Activated CD4-positive, alpha-beta memory T cell treated with anti-CD3 and anti-CD28 coated beads for 36 hours (primary cell): ENCODE measurements around the gene PBX3. TPM values are rescaled to one million over a fixed set of nuclear protein-coding genes. Genes with fewer than 3 reads are reported as not detected.

ENCODE experiments used
- CTCF ChIA-PET: fragments of 350-600 bp; sonication (Branson Sonifier 250); formaldehyde crosslinking; loops from one replicate; lab custom pipeline; 2021; ENCODE audit warnings: antibody characterized with exemption, inconsistent platforms; lab: Charles Lee
- POLR2A ChIA-PET: fragments of 350-600 bp; sonication (Branson Sonifier 250); formaldehyde crosslinking; loops from one replicate; lab custom pipeline; 2021; ENCODE audit warnings: antibody characterized with exemption; lab: Charles Lee
- DNase-seq: peaks from one replicate; pipeline ENCODE4 v3.0.0-alpha.2; 2020
- H3K27ac Mint-ChIP-seq: one replicate; pipeline ENCODE4 v1.8.0; 2021; ENCODE audit warnings: mixed read lengths
- H3K27me3 Mint-ChIP-seq: one replicate; pipeline ENCODE4 v1.8.0; 2021; ENCODE audit warnings: mixed read lengths
- H3K36me3 Mint-ChIP-seq: one replicate; pipeline ENCODE4 v1.8.0; 2021; ENCODE audit warnings: mixed read lengths
- H3K4me1 Mint-ChIP-seq: one replicate; pipeline ENCODE4 v1.8.0; 2021; ENCODE audit warnings: low read depth, mixed read lengths
- H3K4me3 Mint-ChIP-seq: one replicate; pipeline ENCODE4 v1.8.0; 2021; ENCODE audit warnings: mild to moderate bottlenecking, mixed read lengths
- H3K9me3 Mint-ChIP-seq: one replicate; pipeline ENCODE4 v1.8.0; 2021; ENCODE audit warnings: mixed read lengths
- intact Hi-C: fragments of 100-400 bp; cut with micrococcal nuclease; formaldehyde crosslinking; loops from one replicate; pipeline ENCODE4 v1.15.1; 2023
- total RNA-seq, 2 experiments: library from RNA; stranded (reverse); gene quantifications; one replicate each; pipeline ENCODE4 v1.2.3, GENCODE V29; 2021

Gene PBX3
- total RNA-seq, 2 experiments from 2014 or later: 11.9 to 12.7 TPM

DNA sequence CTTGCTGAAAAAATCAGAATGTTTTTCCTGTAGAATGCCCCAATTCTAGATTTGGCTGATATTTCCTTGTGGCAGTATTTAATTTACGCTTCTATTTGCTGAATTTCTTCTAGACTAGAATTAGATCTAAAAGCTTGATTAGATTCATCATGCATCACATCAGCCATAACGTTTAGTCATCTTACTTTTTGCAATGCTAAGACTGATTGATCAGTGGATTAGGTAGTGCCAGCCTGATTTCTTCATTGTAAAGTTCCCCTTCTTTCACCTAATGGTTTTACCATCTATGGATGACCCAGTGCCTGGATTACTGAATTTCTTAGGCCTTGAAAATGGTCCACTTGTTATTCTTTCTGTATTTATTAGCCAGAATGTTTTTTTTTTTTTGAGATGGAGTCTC is 83.9 kb downstream of the PBX3 start:
- DNase-seq: no peak
- CTCF ChIA-PET: interaction anchor here (0.7 to 1.9 kb wide), 2 partner anchors 12 to 423 kb away, joined by 4 read pairs; no protein-coding TSS in a partner anchor
- intact Hi-C loops: no loop called here
- no peak overlapping the region for H3K4me3 Mint-ChIP-seq
- H3K27ac Mint-ChIP-seq: no peak overlapping the region
- no peaks in the 10 kb centered on the region for H3K27me3 Mint-ChIP-seq
- POLR2A ChIA-PET: no interaction called here
- no peaks in the 10 kb centered on the region for H3K36me3 Mint-ChIP-seq
- peaks cover 16% of the 10 kb centered on the region for H3K4me1 Mint-ChIP-seq
- no peaks in the 10 kb centered on the region for H3K9me3 Mint-ChIP-seq

- no peaks in the 10 kb centered on the region for H3K9me3 Mint-ChIP-seq
- no peak overlapping the region for H3K27ac Mint-ChIP-seq
- no peak overlapping the region for H3K4me3 Mint-ChIP-seq
- no peaks in the 10 kb centered on the region for H3K27me3 Mint-ChIP-seq
- DNase-seq: no peak
- peaks cover 16% of the 10 kb centered on the region for H3K4me1 Mint-ChIP-seq
- POLR2A ChIA-PET: no interaction called here
- intact Hi-C loops: no loop called here
- CTCF ChIA-PET: interaction anchor here (0.7 to 0.8 kb wide), 2 partner anchors 11 to 12 kb away, joined by 3 to 4 read pairs; no protein-coding TSS in a partner anchor
- no peaks in the 10 kb centered on the region for H3K36me3 Mint-ChIP-seq
Measured at GRCh38 chr9:125831616-125832015, 84.4 kb downstream of the PBX3 start.

DNA sequence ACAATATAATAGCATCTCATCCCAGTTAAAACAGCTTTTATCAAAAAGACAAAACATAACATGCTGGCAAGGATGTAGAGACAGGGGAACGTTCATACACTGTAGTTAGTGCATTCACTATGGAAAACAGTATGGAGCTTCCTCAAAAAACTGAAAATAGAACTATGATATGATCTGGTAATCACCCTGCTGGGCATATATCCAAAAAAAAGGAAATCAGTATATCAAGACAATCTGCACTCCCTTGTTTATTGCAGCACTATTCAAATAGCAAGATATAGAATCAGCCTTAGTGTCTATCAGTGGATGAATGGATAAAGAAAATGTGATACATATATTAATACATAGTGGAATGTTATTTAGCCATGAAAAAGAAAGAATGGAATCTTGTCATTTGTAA is 88.5 kb downstream of the PBX3 start:
- Mint-ChIP-seq H3K27ac (no peak overlapping the region), H3K27me3 (no peaks in the 10 kb centered on the region), H3K4me1 (peaks cover 5% of the 10 kb centered on the region), H3K4me3 (no peak overlapping the region), H3K9me3 (no peaks in the 10 kb centered on the region), H3K36me3 (no peaks in the 10 kb centered on the region)
- intact Hi-C loops: no loop called here
- ChIA-PET CTCF (no interaction called here), POLR2A (no interaction called here)
- no peak for DNase-seq

DNA sequence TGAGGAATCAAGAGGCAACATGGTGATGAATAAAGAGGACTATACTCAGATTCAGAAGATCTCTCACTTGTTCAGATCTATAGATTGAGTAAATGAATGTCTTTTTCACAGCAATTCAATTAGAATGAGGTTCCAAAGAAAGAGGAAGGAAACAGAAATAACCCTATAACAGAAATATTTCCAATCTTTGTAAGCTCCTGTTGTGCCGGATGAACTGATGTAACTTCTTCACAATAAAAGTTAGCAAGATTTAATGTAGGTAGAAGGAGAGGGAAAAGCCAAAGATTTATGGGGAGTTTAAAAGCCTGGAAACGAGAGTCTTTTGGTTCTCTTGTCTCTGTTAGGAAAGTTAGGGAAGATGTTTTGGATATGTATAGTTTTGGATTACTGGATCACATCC is 92.1 kb downstream of the PBX3 start:
- CTCF ChIA-PET: no interaction called here
- POLR2A ChIA-PET: no interaction called here
- Mint-ChIP-seq H3K4me3 (no peak overlapping the region), H3K9me3 (no peaks in the 10 kb centered on the region), H3K27me3 (no peaks in the 10 kb centered on the region), H3K4me1 (peaks cover 5% of the 10 kb centered on the region), H3K36me3 (no peaks in the 10 kb centered on the region), H3K27ac (no peak overlapping the region)
- DNase-seq: no peak
- intact Hi-C loops: no loop called here

DNA sequence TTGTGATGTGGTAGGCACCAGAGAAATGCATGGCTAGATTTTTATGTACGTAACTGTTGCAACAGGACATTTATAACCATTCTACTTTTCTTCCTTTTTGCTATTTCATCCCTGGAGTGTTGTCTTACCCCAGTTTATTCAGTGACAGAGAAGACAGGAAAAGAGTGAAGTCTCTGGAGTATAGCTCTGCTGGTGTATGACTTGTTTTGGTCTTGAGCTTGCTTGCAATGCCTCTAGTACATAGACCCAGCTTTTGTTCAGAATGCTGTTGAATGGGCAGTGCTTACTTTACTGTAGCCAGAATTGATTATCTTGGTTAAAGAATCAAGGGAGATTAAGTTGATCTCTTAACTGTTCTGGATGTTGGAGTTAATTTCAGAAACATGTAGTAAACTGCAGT is 94.3 kb downstream of the PBX3 start:
- Mint-ChIP-seq H3K4me1 (peaks cover 5% of the 10 kb centered on the region), H3K27me3 (no peaks in the 10 kb centered on the region), H3K4me3 (no peak overlapping the region), H3K9me3 (no peaks in the 10 kb centered on the region), H3K36me3 (peaks cover under 1% of the 10 kb centered on the region), H3K27ac (no peak overlapping the region)
- ChIA-PET CTCF (no interaction called here), POLR2A (no interaction called here)
- no peak for DNase-seq
- intact Hi-C loops: no loop called here

DNA sequence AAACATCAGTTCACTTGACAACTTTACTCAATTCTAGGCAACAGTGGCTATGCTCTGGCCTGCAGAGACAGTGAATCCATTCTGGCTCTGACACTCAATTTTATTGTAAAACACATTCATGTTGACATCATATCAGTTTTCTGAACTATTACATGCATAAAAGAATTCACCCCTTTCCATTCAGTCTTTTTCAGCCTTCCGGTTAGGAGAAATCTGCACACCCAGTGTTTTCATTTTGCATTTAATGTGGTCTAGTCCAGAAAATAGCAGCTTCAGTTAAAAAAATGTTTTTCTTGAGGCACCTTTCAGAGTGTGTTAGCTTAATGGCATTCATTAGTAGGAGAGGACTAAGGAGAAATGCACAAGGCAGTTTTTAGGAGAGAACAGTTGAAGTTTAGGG is 95.1 kb downstream of the PBX3 start:
- Mint-ChIP-seq H3K9me3 (no peaks in the 10 kb centered on the region), H3K27me3 (no peaks in the 10 kb centered on the region), H3K4me1 (peaks cover 5% of the 10 kb centered on the region), H3K27ac (no peak overlapping the region), H3K36me3 (peaks cover 2% of the 10 kb centered on the region), H3K4me3 (no peak overlapping the region)
- intact Hi-C loops: no loop called here
- CTCF ChIA-PET: interaction anchor here (0.9 kb wide), 1 partner anchor 10 kb away, joined by 3 read pairs; no protein-coding TSS in a partner anchor
- POLR2A ChIA-PET: no interaction called here
- no peak for DNase-seq

DNA sequence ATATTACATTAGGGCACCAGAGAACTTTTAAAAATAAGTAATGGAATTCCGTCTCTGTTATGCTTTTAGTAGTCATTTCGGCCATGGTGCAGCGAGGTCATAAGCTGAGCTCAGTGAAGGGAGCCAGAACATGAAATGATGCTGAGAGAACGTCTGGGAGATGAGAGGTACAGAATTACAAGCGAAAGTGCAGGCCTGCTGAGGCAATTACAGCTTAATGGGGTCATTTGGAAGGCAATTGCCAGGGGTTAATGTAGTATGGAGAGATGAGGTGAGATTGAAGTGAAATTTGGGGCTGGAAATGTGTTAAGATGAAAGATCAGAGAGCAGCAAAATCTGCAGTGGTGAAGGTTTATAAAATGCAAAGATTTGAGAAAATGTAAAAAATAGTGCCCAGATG is 96.5 kb downstream of the PBX3 start:
- H3K9me3 Mint-ChIP-seq: no peaks in the 10 kb centered on the region
- peaks cover 2% of the 10 kb centered on the region for H3K36me3 Mint-ChIP-seq
- H3K27ac Mint-ChIP-seq: no peak overlapping the region
- no peak overlapping the region for H3K4me3 Mint-ChIP-seq
- ChIA-PET CTCF (no interaction called here), POLR2A (no interaction called here)
- intact Hi-C loops: no loop called here
- H3K4me1 Mint-ChIP-seq: peaks cover 5% of the 10 kb centered on the region
- no peaks in the 10 kb centered on the region for H3K27me3 Mint-ChIP-seq
- DNase-seq: no peak

DNA sequence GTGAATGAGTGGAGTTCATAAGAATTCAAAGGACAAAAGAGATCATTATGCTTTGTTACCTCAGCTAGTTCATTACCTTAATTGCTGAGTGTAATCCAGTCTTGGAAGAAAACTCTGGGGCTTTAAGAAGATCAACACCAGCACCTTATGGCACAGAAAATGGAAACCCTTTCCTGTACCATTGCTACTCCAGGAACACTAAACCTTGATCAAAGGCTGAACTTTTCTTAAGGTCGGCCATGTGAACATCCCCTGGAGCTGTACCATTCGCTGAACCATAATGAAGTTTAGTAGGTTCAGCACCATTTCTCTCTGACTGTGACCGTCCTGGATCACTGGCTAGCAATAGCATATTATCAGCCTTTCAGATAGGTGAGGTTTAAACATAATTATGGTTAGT is 97.4 kb downstream of the PBX3 start:
- DNase-seq: no peak
- CTCF ChIA-PET: interaction anchor here (0.7 kb wide), 1 partner anchor 49 kb away, joined by 3 read pairs; no protein-coding TSS in a partner anchor
- H3K9me3 Mint-ChIP-seq: no peaks in the 10 kb centered on the region
- H3K4me1 Mint-ChIP-seq: peaks cover 5% of the 10 kb centered on the region
- H3K36me3 Mint-ChIP-seq: peaks cover 2% of the 10 kb centered on the region
- POLR2A ChIA-PET: no interaction called here
- H3K4me3 Mint-ChIP-seq: no peak overlapping the region
- intact Hi-C loops: no loop called here
- no peak overlapping the region for H3K27ac Mint-ChIP-seq
- no peaks in the 10 kb centered on the region for H3K27me3 Mint-ChIP-seq

DNA sequence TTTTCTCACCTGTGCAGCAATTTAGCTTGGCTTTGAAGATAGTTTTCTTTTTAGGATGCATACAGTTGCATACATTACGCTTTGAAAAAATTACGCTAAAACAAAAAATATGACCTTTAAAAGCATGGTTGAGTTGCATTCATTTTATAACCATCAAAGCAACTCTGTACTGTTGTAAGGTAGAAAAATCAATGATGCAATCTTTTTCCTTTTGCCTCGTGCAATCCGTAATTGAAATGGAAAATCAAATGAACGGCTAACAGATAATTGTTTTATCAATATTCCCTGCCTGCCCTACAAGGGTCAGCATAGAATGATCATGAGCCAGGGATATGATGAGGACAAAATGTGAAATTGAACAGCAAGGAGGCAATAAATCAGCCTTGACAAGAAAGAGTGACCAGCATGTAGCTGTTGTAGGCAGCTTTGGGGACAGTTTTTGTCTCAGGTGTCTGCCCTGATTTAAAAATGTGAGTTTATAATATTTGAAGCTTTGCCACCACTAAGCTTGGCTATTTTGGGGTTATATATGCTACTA is 98.2 kb downstream of the PBX3 start:
- intact Hi-C loops: no loop called here
- POLR2A ChIA-PET: no interaction called here

GRCh38 chr9:125847735-125848134 is 100.6 kb downstream of the PBX3 start:
- Mint-ChIP-seq H3K27me3 (no peaks in the 10 kb centered on the region), H3K9me3 (no peaks in the 10 kb centered on the region), H3K36me3 (peaks cover 2% of the 10 kb centered on the region), H3K27ac (no peak overlapping the region), H3K4me3 (no peak overlapping the region), H3K4me1 (no peaks in the 10 kb centered on the region)
- intact Hi-C loops: no loop called here
- DNase-seq: no peak
- ChIA-PET CTCF (no interaction called here), POLR2A (no interaction called here)

More for the DNA sequence above, 98.2 kb downstream of the PBX3 start:
- DNase-seq: no peak
- CTCF ChIA-PET: no interaction called here
- no peaks in the 10 kb centered on the region for H3K9me3 Mint-ChIP-seq
- no peak overlapping the region for H3K4me3 Mint-ChIP-seq
- H3K36me3 Mint-ChIP-seq: peaks cover 2% of the 10 kb centered on the region
- peaks cover 5% of the 10 kb centered on the region for H3K4me1 Mint-ChIP-seq
- no peak overlapping the region for H3K27ac Mint-ChIP-seq
- H3K27me3 Mint-ChIP-seq: no peaks in the 10 kb centered on the region

DNA sequence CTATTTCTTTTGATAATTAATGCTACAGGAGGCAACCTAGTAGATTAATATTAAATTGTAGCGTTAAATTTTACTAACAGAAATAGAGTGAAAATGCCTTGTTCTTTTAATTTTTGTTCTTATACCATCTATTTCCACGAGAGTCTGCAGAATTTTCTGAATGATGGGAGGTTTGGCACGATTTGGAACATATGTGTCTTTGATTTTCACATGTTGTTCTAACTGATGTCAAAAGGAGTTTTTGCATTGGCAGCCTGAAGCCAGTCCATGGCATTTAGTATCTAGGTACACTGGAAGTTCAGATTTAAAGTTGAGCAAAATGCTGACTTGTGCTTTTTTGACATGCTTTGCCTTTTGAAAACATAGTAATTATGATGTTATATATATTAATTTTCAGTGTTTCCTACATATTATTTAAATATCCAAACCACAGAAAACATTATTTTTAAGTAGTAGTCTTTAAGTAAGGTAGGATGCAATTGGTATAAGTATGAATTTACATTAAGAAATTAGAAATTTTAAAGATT is 103.0 kb downstream of the PBX3 start:
- intact Hi-C loops: loop anchor here (10.0 kb wide), 1 partner anchor 215 kb away; no protein-coding TSS in a partner anchor
- Mint-ChIP-seq H3K36me3 (peaks cover 2% of the 10 kb centered on the region), H3K4me3 (no peak overlapping the region), H3K9me3 (no peaks in the 10 kb centered on the region), H3K27ac (no peak overlapping the region), H3K27me3 (no peaks in the 10 kb centered on the region), H3K4me1 (peaks cover 9% of the 10 kb centered on the region)
- CTCF ChIA-PET: interaction anchor here (1.3 kb wide), 1 partner anchor 13 kb away, joined by 3 read pairs; no protein-coding TSS in a partner anchor
- DNase-seq: no peak
- POLR2A ChIA-PET: no interaction called here

- Mint-ChIP-seq H3K4me1 (peaks cover 13% of the 10 kb centered on the region), H3K27me3 (no peaks in the 10 kb centered on the region), H3K36me3 (peaks cover 2% of the 10 kb centered on the region), H3K9me3 (no peaks in the 10 kb centered on the region), H3K4me3 (no peak overlapping the region), H3K27ac (no peak overlapping the region)
- intact Hi-C loops: loop anchor here (10.0 kb wide), 1 partner anchor 216 kb away; no protein-coding TSS in a partner anchor
- POLR2A ChIA-PET: no interaction called here
- CTCF ChIA-PET: interaction anchor here (1.3 kb wide), 1 partner anchor 14 kb away, joined by 3 read pairs; no protein-coding TSS in a partner anchor
- no peak for DNase-seq
Measured at GRCh38 chr9:125850763-125851162, 103.6 kb downstream of the PBX3 start.

DNA sequence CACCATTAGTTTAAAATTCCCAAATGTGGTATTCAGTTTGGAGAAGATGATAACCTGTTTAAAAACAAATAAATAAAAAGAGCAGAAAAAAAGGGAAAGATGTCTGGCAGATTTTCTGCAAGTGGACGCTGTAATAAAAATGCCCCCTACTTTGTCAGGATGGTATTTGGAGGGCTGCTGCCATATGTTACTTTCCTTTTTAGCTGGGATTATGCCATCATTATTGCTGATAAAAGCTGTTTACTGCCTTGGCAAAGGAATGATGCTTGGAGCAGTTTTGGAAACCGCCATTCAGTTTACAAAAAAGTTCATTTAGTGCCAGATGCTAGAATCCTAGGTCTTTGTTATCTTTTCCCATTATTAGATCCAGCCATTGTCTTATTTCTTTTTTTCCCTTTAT is 104.8 kb downstream of the PBX3 start:
- intact Hi-C loops: loop anchor here (10.0 kb wide), 1 partner anchor 217 kb away; no protein-coding TSS in a partner anchor
- H3K9me3 Mint-ChIP-seq: no peaks in the 10 kb centered on the region
- no peaks in the 10 kb centered on the region for H3K27me3 Mint-ChIP-seq
- CTCF ChIA-PET: interaction anchor here (1.0 kb wide), 1 partner anchor 14 kb away, joined by 4 read pairs; no protein-coding TSS in a partner anchor
- no peak for DNase-seq
- peaks cover 13% of the 10 kb centered on the region for H3K4me1 Mint-ChIP-seq
- H3K36me3 Mint-ChIP-seq: no peaks in the 10 kb centered on the region
- POLR2A ChIA-PET: no interaction called here
- no peak overlapping the region for H3K27ac Mint-ChIP-seq
- H3K4me3 Mint-ChIP-seq: no peak overlapping the region
